Skeletal muscle cell (primary cell): ENCODE data around the gene GGPS1.
"Not testable (repeated sequence)": the region's sequence is repeated elsewhere in the genome, so short reads cannot be mapped to it uniquely, and the experiment has no call there.

ENCODE experiments used
- DNase-seq: peaks from one replicate; pipeline ENCODE4 v3.0.0-alpha.2; 2010; ENCODE audit warnings: low read depth
- H3K4me3 ChIP-seq: 2 replicates; pipeline ENCODE4 v1.5.1; 2011; ENCODE audit warnings: low read depth, mild to moderate bottlenecking, control low read depth, low read length, moderate library complexity

Gene GGPS1

GRCh38 chr1:235302143-235302542, 26.2 kb upstream of the GGPS1 start:
- H3K4me3 ChIP-seq = no peak overlapping the region
- no peak for DNase-seq

- DNase-seq = no peak
- no peak overlapping the region for H3K4me3 ChIP-seq
Observed at GRCh38 chr1:235304549-235305451, 23.6 kb upstream of the GGPS1 start.

GRCh38 chr1:235307158-235308124, 20.9 kb upstream of the GGPS1 start:
- no peak for DNase-seq
- H3K4me3 ChIP-seq = no peak overlapping the region

DNA sequence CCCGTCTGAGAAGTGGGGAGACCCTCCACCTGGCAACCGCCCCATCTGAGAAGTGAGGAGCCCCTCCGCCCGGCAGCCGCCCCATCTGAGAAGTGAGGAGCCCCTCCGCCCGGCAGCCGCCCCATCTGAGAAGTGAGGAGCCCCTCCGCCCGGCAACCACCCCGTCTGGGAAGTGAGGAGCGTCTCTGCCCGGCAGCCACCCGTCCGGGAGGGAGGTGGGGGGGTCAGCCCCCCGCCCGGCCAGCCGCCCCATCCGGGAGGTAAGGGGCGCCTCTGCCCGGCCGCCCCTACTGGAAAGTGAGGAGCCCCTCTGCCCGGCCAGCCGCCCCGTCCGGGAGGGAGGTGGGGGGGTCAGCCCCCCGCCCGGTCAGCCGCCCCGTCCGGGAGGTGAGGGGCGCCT, 19.2 kb upstream of the GGPS1 start:
- not testable (repeated sequence) for DNase-seq

GRCh38 chr1:235313262-235313661, 15.1 kb upstream of the GGPS1 start:
- DNase-seq = no peak
- H3K4me3 ChIP-seq = no peak overlapping the region

More for the DNA sequence above, 19.2 kb upstream of the GGPS1 start:
- H3K4me3 ChIP-seq = not testable (repeated sequence)

GRCh38 chr1:235313931-235314678, 14.3 kb upstream of the GGPS1 start:
- no peak overlapping the region for H3K4me3 ChIP-seq
- DNase-seq = no peak

- H3K4me3 ChIP-seq = no peak overlapping the region
- no peak for DNase-seq
Observed at GRCh38 chr1:235315173-235315572, 13.2 kb upstream of the GGPS1 start.

DNA sequence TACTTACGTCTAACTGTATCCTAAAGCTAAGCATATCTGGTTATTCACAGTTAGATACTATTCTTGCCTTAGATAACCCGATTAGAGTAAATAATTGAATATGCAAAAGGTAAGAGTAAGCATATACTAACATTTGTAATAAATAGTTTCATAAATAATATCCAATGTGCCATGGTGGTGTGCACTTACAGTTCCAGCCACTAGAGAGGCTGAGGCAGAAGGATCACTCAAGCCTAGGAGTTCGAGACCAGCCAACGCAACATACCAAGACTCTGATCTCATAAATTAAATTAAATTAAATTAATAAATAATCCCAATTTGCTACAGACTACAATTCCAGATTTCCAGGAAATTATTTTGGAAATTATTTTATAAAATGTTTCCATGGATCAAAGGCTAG, 12.6 kb upstream of the GGPS1 start:
- no peak for DNase-seq

DNA sequence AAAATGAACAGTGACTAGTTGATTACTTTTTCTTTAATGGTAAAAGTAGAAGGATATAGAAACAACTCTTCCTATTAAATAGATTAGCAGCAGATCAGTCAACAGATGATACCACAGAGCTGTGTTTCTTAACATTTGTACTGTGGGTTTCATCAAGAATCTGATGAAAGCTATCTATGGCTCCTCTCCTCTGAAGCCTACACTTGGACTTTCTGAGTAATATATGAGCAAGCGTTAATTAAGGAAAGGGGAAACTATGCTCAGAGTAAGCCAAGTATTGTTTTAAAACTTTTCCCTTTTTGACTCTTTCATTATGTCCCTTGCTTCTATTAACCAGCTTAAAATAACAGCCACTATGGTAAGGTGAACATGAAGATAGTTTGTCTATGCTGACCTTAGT, 11.2 kb upstream of the GGPS1 start:
- no peak overlapping the region for H3K4me3 ChIP-seq
- DNase-seq = no peak

More for the DNA sequence above, 12.6 kb upstream of the GGPS1 start:
- no peak overlapping the region for H3K4me3 ChIP-seq

- no peak for DNase-seq
- no peak overlapping the region for H3K4me3 ChIP-seq
Observed at GRCh38 chr1:235319255-235319654, 9.1 kb upstream of the GGPS1 start.

- no peak overlapping the region for H3K4me3 ChIP-seq
- no peak for DNase-seq
Observed at GRCh38 chr1:235320521-235321179, 7.7 kb upstream of the GGPS1 start.

GRCh38 chr1:235324296-235324695, 4.1 kb upstream of the GGPS1 start:
- H3K4me3 ChIP-seq = no peak overlapping the region

GRCh38 chr1:235325139-235325538, 3.2 kb upstream of the GGPS1 start:
- DNase-seq = no peak
- H3K4me3 ChIP-seq = no peak overlapping the region

More at GRCh38 chr1:235324296-235324695, 4.1 kb upstream of the GGPS1 start:
- DNase-seq = no peak

DNA sequence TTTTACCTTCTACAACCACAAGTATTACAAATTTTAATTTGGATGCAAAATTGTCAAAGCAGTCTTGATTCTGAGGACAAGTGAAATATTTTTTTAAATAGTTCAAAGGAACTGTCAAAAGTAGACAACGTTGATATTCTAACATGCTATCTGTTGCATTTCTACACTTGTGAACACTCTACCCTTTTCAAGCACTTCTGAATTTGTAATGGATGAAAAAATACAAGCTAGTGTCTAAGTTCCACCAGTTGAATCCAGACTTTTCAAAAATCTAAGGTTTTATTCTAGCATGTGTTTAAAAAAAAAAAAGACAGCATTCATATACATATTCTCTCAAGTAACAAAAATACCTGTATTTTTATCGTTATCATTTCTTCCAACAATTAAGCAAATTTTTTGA, 2.5 kb upstream of the GGPS1 start:
- H3K4me3 ChIP-seq = peak overlapping the region; percentile 94

DNA sequence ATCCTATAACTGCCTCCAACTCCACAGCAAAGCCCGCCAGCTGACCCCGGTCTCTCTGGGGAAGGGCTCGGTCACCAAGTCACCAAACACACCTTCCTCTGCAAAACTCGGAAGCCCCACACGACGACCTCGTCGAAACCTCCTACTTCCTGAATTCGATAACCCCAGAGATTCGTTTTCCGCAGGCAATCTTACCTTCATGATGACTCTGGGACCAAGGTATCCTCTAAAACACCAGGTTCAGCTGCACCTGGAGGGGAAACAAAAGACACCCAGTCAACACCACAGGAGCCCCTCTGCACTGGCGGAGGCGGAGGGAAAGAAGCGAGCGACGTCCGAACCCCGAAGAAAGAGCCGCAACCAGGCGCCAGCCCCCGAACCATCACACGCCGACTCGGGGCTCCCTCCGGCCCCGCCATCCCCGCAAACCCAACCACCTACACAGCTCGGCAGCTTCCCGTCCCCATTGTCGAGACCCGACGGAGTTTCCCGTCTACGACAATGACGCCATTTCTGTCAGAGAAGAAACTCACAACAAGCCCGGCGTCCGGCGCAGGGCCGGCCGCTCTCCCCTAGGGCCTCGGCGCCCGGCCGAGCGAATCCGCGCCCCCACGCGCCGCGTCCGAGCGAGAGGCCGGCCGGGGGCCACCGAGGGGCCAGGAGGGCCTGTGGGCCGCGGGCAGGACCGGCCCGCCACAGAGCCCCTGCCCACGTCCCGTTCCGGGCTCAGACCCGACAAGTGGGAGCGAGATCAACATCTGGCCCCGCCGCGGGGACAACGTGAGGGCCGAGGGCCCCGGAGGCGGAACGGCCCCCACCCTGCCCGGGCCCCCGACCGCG, 1.4 kb upstream of the GGPS1 start:
- peak overlapping the region; percentile 94 for H3K4me3 ChIP-seq
- DNase-seq = no peak

More for the DNA sequence above, 2.5 kb upstream of the GGPS1 start:
- DNase-seq = no peak

DNA sequence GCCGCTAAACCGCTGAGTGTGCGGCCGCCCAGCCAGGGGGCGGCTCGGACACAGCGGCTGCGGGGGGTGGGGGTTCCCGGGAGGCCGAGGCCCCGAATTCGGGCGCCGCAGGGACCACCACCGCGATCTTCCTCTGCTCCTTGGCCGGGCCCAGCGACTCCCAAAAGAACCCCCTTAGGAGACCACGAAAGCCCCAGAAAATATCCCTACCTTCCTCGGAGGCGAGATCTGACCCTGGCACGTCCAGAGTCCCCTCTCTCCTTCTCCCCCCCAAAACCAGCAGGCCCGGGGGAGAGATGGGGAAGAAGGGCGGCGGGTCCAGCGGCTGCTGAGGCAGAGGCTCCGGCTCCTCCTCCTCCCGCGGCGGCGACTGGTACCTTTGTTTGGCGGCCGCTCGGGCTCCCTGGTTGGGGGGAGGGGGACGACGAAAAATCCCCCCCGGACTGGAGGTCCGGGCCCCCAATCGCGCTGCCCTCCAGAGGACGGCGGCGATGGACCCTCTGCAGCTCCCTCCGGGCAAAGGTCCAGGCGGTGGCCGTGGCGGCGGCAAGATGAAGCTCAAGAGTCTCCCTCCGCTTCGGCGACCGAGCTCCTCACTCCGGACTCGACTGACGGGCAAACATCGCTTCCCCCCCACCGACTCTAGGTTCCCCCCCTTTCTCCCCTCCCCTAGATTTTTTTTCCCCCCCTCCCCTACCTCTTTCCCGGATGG, 655 bp upstream of the GGPS1 start, which contains the start of gene ARID4B:
Gene ARID4B, minus strand, starts transcription at position 621 of the 712 bp plus-strand sequence. CDS start 1,260 bp downstream, outside the sequence.
- no peak for DNase-seq

DNA sequence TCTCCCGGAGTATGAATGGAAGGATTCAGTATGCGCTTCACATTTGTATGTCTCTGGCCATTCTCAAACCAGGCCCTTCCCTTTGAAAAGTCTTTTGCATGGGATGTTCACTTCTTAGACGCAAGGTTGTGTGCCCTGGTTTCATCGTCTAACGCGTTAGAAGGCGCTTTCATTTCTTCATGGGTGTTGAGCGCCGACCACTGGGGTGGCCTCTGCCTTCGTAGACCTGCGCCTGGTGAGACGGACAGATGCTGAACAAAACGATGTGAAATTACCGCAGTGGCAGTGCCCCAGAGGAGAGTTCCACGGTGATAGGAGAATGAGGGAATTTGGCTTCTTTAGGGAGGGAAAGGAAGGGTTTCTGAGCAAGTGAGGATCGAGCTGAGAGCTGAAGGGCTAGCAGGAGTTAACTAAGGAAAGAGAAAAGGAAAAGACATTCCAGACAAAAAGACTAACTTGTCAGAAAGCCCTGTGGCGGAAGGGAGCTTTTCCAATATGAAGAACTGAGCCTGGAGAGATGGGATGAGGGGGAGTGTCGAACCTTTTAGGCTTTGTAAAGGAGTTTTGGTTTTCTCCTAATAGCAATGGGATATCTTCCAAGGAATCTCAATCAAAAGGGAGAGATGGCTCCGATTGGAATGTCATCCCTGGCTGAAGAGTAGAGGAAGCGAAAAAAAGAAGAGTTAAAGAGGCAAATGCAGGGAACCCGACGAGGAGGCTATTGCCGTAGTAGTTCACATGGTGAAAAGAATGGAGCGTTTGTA, 951 bp downstream of the GGPS1 start:
- H3K4me3 ChIP-seq = peak overlapping the region; percentile 88
- no peak for DNase-seq

More for the DNA sequence above, 655 bp upstream of the GGPS1 start, which contains the start of gene ARID4B:
- peak within 1 kb of the TSS; percentile 94 for H3K4me3 ChIP-seq
